Tibial artery (tissue), 4 donors: ENCODE results near the gene DPH5.

Experiments
- DNase-seq, 2 donors: peaks; one replicate each; pipeline ENCODE4 v3.0.0-alpha.2; 2019
- H3K27ac ChIP-seq, 2 donors: fragments of 200-600 bp; sonication (generic) in 1 of 2; 1 replicate in 1 of 2; 2 replicates in 1 of 2; pipeline ENCODE4 v1.5.1; 2018 to 2019; ENCODE audit warnings: mild to moderate bottlenecking in 1 of 2
- H3K27me3 ChIP-seq, 2 donors: fragments of 200-600 bp; sonication (generic) in 1 of 2; one replicate each; pipeline versions ENCODE4 v1.5.1 to v1.6.0; 2016 to 2019
- H3K36me3 ChIP-seq, 3 donors: fragments of 200-600 bp; sonication (generic) in 2 of 3; one replicate each; pipeline ENCODE4 v1.5.1; 2016 to 2019; ENCODE audit warnings: mild to moderate bottlenecking in 2 of 3
- H3K4me1 ChIP-seq, 4 donors: fragments of 200-600 bp; sonication (generic) in 2 of 4; 1 replicate in 3 of 4; 2 replicates in 1 of 4; pipeline ENCODE4 v1.5.1; 2016 to 2019
- H3K4me3 ChIP-seq, 2 donors: fragments of 200-600 bp; sonication (generic) in 1 of 2; 1 replicate in 1 of 2; 2 replicates in 1 of 2; pipeline ENCODE4 v1.5.1; 2018 to 2019; ENCODE audit warnings: mild to moderate bottlenecking in 2 of 2
- H3K9me3 ChIP-seq, 3 donors: fragments of 200-600 bp; sonication (generic) in 1 of 3; one replicate each; pipeline ENCODE4 v1.5.1; 2016 to 2019
- intact Hi-C: fragments of 100-400 bp; cut with DNase I; formaldehyde crosslinking; loops from one replicate; pipeline ENCODE4 v1.15.0; 2023; ENCODE audit warnings: low total_unique reads
- TF ChIP-seq, protein P1 (sequence below), 2 experiments: fragments of 200-600 bp in 1 of 2; fragments of 450-650 bp in 1 of 2; IDR thresholded peaks; one replicate each; pipeline ENCODE4 v1.5.1; 2017 to 2019; ENCODE audit warnings: antibody characterized with exemption in 2 of 2, mild to moderate bottlenecking in 1 of 2, moderate library complexity in 1 of 2

DPH5 gene

DNA sequence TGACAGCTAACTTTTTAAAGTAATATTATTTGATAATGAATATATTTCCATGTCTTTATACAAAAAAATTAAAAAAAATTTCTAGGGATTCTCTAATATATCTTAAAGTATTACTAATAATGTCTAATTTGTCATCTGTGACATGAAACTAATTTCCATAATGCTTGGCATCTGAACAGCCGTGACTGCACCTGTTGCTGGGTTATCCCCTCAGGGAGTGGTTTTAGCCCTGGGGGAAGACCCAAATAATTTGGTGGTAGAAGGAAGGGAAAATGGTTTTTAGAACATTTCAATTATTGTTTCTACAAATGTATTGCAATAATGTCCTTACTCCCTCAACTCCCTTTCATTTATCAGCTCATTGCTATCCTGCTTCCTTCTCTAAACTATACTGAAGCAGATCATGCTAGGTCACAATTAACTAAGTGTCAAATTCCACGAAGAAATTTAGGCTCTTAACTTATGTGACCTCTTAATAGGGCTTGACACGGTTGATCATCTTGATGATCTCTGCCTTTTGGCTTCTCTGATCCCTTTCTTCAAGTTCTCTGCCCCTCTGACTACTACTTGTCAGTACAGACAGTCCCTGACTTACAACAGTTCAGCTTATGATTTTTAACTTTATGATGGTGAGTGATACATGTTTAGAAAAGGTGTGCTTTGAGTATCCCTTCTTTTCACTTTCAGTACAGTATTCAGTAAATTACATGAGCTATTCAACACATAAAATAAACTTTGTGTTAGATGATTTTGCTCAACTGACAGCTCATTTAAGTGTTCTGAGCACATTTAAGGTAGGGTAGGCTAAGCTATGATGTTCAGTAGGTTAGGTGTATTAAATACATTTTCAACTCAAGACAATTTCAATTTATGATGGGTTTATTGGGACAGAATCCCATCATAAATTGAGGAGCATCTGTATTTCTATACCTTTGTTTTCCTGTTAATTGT lies 26.4 kb upstream of the DPH5 start:
- H3K27ac ChIP-seq = no peak overlapping the region
- DNase-seq = no peak
- intact Hi-C loops = no loop called here
- TF ChIP-seq, protein P1, sequence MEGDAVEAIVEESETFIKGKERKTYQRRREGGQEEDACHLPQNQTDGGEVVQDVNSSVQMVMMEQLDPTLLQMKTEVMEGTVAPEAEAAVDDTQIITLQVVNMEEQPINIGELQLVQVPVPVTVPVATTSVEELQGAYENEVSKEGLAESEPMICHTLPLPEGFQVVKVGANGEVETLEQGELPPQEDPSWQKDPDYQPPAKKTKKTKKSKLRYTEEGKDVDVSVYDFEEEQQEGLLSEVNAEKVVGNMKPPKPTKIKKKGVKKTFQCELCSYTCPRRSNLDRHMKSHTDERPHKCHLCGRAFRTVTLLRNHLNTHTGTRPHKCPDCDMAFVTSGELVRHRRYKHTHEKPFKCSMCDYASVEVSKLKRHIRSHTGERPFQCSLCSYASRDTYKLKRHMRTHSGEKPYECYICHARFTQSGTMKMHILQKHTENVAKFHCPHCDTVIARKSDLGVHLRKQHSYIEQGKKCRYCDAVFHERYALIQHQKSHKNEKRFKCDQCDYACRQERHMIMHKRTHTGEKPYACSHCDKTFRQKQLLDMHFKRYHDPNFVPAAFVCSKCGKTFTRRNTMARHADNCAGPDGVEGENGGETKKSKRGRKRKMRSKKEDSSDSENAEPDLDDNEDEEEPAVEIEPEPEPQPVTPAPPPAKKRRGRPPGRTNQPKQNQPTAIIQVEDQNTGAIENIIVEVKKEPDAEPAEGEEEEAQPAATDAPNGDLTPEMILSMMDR (IDR thresholded peaks at IDR 0.05) = no peak
- no peaks in the 10 kb centered on the region for H3K9me3 ChIP-seq
- H3K4me1 ChIP-seq = no peaks in the 10 kb centered on the region
- no peaks in the 10 kb centered on the region for H3K27me3 ChIP-seq
- no peak overlapping the region for H3K4me3 ChIP-seq
- H3K36me3 ChIP-seq = no peaks in the 10 kb centered on the region

DNA sequence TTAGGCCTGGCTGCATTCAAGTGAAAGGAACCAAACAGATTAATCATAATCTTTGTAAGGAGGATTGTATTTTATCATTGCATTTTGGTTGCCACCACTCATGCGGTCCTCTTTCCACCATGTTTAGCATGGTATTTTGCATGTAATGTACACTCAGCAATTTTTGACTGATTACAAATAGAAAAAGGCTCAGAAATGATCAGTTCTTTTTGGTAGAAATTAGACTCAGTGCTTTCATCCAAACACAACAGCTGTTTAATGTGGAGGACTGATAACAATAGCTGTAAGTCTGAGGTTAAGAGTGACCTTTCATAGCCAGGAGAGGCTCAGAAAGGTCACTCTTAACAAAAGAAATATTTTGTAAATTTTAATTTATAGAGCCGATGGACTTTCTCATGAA lies 25.3 kb upstream of the DPH5 start:
- TF ChIP-seq, protein P1 (IDR thresholded peaks at IDR 0.05) = no peak
- intact Hi-C loops = no loop called here
- DNase-seq = no peak
- Histone ChIP-seq H3K27ac (no peak overlapping the region), H3K4me1 (no peaks in the 10 kb centered on the region), H3K27me3 (no peaks in the 10 kb centered on the region), H3K9me3 (no peaks in the 10 kb centered on the region), H3K4me3 (no peak overlapping the region), H3K36me3 (no peaks in the 10 kb centered on the region)

DNA sequence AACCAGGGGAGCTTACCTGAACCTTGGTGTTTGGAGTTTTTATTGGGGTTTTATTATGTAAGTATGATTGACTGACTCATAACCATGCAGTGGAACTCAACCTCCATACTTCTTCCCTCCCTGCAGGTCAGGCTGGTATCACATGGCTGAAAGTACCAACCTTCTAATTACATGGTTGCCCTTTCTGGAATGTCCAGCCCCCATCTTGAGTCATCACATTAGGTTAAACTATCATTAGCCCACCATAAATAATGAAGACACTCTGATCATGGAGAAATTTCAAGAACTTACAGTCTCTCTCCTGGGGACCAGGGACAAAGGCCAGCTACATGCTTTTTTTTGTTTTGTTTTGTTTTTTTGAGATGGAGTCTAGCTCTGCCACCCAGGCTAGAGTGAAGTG lies 19.2 kb upstream of the DPH5 start:
- Histone ChIP-seq H3K27ac (no peak overlapping the region), H3K27me3 (no peaks in the 10 kb centered on the region), H3K9me3 (peaks cover 0 to 6% (median 0%) of the 10 kb centered on the region in 3 donors), H3K4me1 (no peaks in the 10 kb centered on the region), H3K36me3 (peaks cover 0 to 18% (median 0%) of the 10 kb centered on the region in 3 donors), H3K4me3 (no peak overlapping the region)
- DNase-seq = no peak
- TF ChIP-seq, protein P1 (IDR thresholded peaks at IDR 0.05) = no peak
- intact Hi-C loops = no loop called here

DNA sequence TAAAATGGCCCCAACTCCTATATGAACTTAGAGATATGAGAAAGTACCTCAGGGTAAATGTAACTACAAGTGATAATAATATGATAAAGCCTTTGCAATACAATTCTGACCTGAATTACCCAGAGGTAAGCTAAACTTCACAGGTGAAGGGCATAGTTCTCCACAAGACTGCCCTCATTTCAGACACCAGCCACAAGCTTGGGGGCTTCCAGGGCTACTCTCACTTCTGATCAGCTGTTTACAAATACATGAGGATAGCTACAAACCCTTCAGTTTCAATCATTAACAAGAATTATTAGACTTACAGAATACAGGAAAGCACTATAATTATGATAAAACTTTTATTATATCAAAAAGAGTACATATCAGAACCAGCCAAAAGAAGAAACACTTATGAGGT lies 18.7 kb upstream of the DPH5 start:
- TF ChIP-seq, protein P1 (IDR thresholded peaks at IDR 0.05) = no peak
- intact Hi-C loops = no loop called here

DNA sequence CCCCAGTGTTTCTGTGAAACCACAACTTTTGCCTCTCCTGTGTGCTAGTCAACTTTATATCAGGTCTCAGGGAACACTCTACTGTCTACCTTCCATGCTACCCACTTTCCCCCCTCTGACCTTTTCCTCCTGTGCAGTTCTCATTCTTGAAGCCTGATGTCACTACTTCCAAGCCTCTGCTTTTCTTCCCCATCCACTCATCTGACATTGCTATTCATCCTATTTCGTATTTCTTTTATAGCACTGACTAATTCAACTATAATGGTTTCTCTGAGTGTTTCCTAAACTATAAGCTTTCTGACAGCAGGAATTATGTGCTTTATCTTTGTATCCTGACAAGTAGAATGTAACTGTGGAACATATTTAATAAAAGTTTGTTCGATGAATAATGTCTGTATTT lies 18.2 kb upstream of the DPH5 start:
- H3K9me3 ChIP-seq = peaks cover 0 to 6% (median 0%) of the 10 kb centered on the region in 3 donors
- H3K4me3 ChIP-seq = no peak overlapping the region
- peaks cover 0 to 22% (median 0%) of the 10 kb centered on the region in 3 donors for H3K36me3 ChIP-seq
- intact Hi-C loops = no loop called here
- no peaks in the 10 kb centered on the region for H3K27me3 ChIP-seq
- TF ChIP-seq, protein P1 (IDR thresholded peaks at IDR 0.05) = no peak
- H3K27ac ChIP-seq = no peak overlapping the region
- no peaks in the 10 kb centered on the region for H3K4me1 ChIP-seq
- no peak for DNase-seq

More for the DNA sequence above, 18.7 kb upstream of the DPH5 start:
- peaks cover 0 to 22% (median 0%) of the 10 kb centered on the region in 3 donors for H3K36me3 ChIP-seq
- H3K27me3 ChIP-seq = no peaks in the 10 kb centered on the region
- no peak for DNase-seq
- H3K27ac ChIP-seq = no peak overlapping the region
- no peaks in the 10 kb centered on the region for H3K4me1 ChIP-seq
- H3K4me3 ChIP-seq = no peak overlapping the region
- H3K9me3 ChIP-seq = peaks cover 0 to 6% (median 0%) of the 10 kb centered on the region in 3 donors
